SK-N-SH (cell line): ENCODE data around the gene BOD1. TPM values are rescaled to one million over a fixed set of nuclear protein-coding genes. Genes with fewer than 3 reads are reported as not detected.

Experiments used
- CTCF ChIA-PET: fragments of 300-600, 350-600 bp; formaldehyde crosslinking; extraction: SDS; loops from one replicate; lab custom pipeline; 2021; lab: Yijun Ruan, JAX
- POLR2A ChIA-PET: fragments of 350-600 bp; sonication (Branson Sonifier 250); formaldehyde crosslinking; extraction: SDS; loops from one replicate; lab custom pipeline; 2020; ENCODE audit warnings: antibody characterized with exemption, inconsistent platforms; lab: Yijun Ruan, JAX
- DNase-seq: peaks from one replicate; pipeline ENCODE4 v3.0.0; 2012
- H2AFZ ChIP-seq: fragments of 200-600 bp; sonication (generic); 2 replicates; pipeline ENCODE4 v1.8.1; 2016; ENCODE audit warnings: antibody characterized with exemption, mild to moderate bottlenecking, low read depth
- H3F3A ChIP-seq: fragments of 200-600 bp; sonication (generic); replicated peaks from 2 replicates; pipeline ENCODE3; 2016; ENCODE audit warnings: antibody characterized with exemption, mild to moderate bottlenecking; ENCODE audit not compliant: insufficient read depth
- H3K27ac ChIP-seq, 2 experiments: fragments of 200-500 bp in 1 of 2; fragments of 200-600 bp in 1 of 2; sonication (Bioruptor generic) in 1 of 2; sonication (generic), shearing (Covaris generic) in 1 of 2; 2 replicates each; pipeline versions ENCODE4 v1.5.1 to v1.6.1; 2014 to 2016; ENCODE audit warnings: low read depth in 2 of 2, inconsistent platforms in 1 of 2, low read length in 1 of 2, mild to moderate bottlenecking in 1 of 2, mixed read lengths in 1 of 2
- H3K27me3 ChIP-seq: fragments of 200-600 bp; sonication (generic), shearing (Covaris generic); 2 replicates; pipeline ENCODE4 v1.6.1; 2016; ENCODE audit warnings: mixed run types; ENCODE audit not compliant: insufficient read depth
- H3K36me3 ChIP-seq, 2 experiments: fragments of 200-500 bp in 1 of 2; fragments of 200-600 bp in 1 of 2; sonication (Bioruptor generic) in 1 of 2; sonication (generic) in 1 of 2; replicated peaks in 1 of 2; 2 replicates each; pipeline versions ENCODE3 to v1.5.1; 2014 to 2016; ENCODE audit warnings: low read length in 1 of 2, mild to moderate bottlenecking in 1 of 2; ENCODE audit not compliant: insufficient read depth in 2 of 2, control insufficient read depth in 1 of 2
- H3K4me1 ChIP-seq, 2 experiments: fragments of 200-500 bp in 1 of 2; fragments of 200-600 bp in 1 of 2; sonication (Bioruptor generic) in 1 of 2; sonication (generic), shearing (Covaris generic) in 1 of 2; 2 replicates each; pipeline versions ENCODE4 v1.5.1 to v1.6.1; 2014 to 2016; ENCODE audit warnings: low read depth in 1 of 2, low read length in 1 of 2, mixed run types in 1 of 2; ENCODE audit not compliant: insufficient read depth in 2 of 2, control insufficient read depth in 1 of 2
- H3K4me2 ChIP-seq: fragments of 200-600 bp; sonication (generic), shearing (Covaris generic); 2 replicates; pipeline ENCODE4 v1.6.1; 2017; ENCODE audit warnings: mixed run types
- H3K4me3 ChIP-seq, 2 experiments: fragments of 200-500 bp in 1 of 2; fragments of 200-600 bp in 1 of 2; sonication (Bioruptor generic) in 1 of 2; sonication (generic), shearing (Covaris generic) in 1 of 2; 2 replicates each; pipeline versions ENCODE4 v1.5.1 to v1.8.1; 2014 to 2016; ENCODE audit warnings: low read depth in 2 of 2, inconsistent platforms in 1 of 2, low read length in 1 of 2, mild to moderate bottlenecking in 1 of 2, mixed read lengths in 1 of 2, moderate library complexity in 1 of 2
- H3K79me2 ChIP-seq: fragments of 200-600 bp; sonication (generic); 2 replicates; pipeline ENCODE4 v1.8.1; 2017; ENCODE audit warnings: mild to moderate bottlenecking; ENCODE audit not compliant: insufficient read depth
- H3K9ac ChIP-seq: fragments of 200-600 bp; sonication (generic); 2 replicates; pipeline ENCODE4 v1.6.1; 2017; ENCODE audit warnings: mixed run types
- H3K9me2 ChIP-seq: fragments of 200-600 bp; sonication (generic); 2 replicates; pipeline ENCODE4 v1.6.1; 2017; ENCODE audit warnings: mixed run types
- H3K9me3 ChIP-seq: fragments of 200-600 bp; sonication (generic); 2 replicates; pipeline ENCODE4 v1.6.1; 2017; ENCODE audit warnings: mixed run types, mild to moderate bottlenecking, moderate library complexity
- H4K20me1 ChIP-seq: fragments of 200-600 bp; sonication (generic); 2 replicates; pipeline ENCODE4 v1.6.1; 2017; ENCODE audit warnings: mild to moderate bottlenecking, mixed run types; ENCODE audit not compliant: insufficient read depth
- CHD2 ChIP-seq: fragments of 150-350 bp; IDR thresholded peaks from 2 replicates; pipeline ENCODE4 v1.6.1; 2018; ENCODE audit warnings: low read length; ENCODE audit not compliant: partially characterized antibody
- EP300 ChIP-seq, 2 experiments: IDR thresholded peaks; 2 replicates each; pipeline versions ENCODE4 v1.4.0 to v1.6.1; 2012; ENCODE audit warnings: borderline replicate concordance in 1 of 2, low read depth in 1 of 2, low read length in 1 of 2
- EZH2phosphoT487 ChIP-seq: fragments of 200-600 bp; sonication (generic); IDR thresholded peaks from 2 replicates; pipeline ENCODE4 v1.6.1; 2017; ENCODE audit warnings: low read depth, mixed run types, mild to moderate bottlenecking, antibody characterized with exemption, moderate library complexity, borderline replicate concordance
- FOXJ3 ChIP-seq: sonication (generic); formaldehyde crosslinking; IDR thresholded peaks from 2 replicates; pipeline ENCODE4 v1.5.1; 2020; ENCODE audit warnings: mild to moderate bottlenecking, missing genetic modification reagents
- FOXM1 ChIP-seq: IDR thresholded peaks from 2 replicates; pipeline ENCODE4 v1.4.0; 2012; ENCODE audit warnings: low read depth, mild to moderate bottlenecking
- GATA2 ChIP-seq: sonication (generic); formaldehyde crosslinking; IDR thresholded peaks from 2 replicates; pipeline ENCODE4 v1.5.0; 2020; ENCODE audit warnings: mild to moderate bottlenecking, missing genetic modification reagents
- NFIC ChIP-seq: IDR thresholded peaks from 2 replicates; pipeline ENCODE4 v1.4.0; 2012; ENCODE audit warnings: borderline replicate concordance
- RAD21 ChIP-seq: IDR thresholded peaks from 2 replicates; pipeline ENCODE4 v1.6.1; 2012; ENCODE audit warnings: mild to moderate bottlenecking, low read length
- RFX5 ChIP-seq: IDR thresholded peaks from 2 replicates; pipeline ENCODE4 v1.6.1; 2012; ENCODE audit warnings: mild to moderate bottlenecking, improper control_type of control experiment, low read length
- RXRA ChIP-seq: IDR thresholded peaks from 2 replicates; pipeline ENCODE4 v1.4.0; 2012; ENCODE audit warnings: low read depth, mild to moderate bottlenecking, borderline replicate concordance
- SIN3A ChIP-seq: IDR thresholded peaks from 2 replicates; pipeline ENCODE4 v1.6.1; 2012; ENCODE audit warnings: low read depth, mild to moderate bottlenecking, low read length, moderate library complexity, borderline replicate concordance
- SMC3 ChIP-seq: IDR thresholded peaks from 2 replicates; pipeline ENCODE4 v1.6.1; 2012; ENCODE audit warnings: low read depth, low read length, improper control_type of control experiment
- TCF12 ChIP-seq: IDR thresholded peaks from 2 replicates; pipeline ENCODE4 v1.4.0; 2012
- YY1 ChIP-seq: IDR thresholded peaks from 2 replicates; pipeline ENCODE4 v1.4.0; 2012; ENCODE audit warnings: low read depth, mild to moderate bottlenecking
- WGBS: methylation state at CpG from one replicate; pipeline ENCODE4 v1.1.6; 2017; ENCODE audit warnings: low lambda C conversion rate; 5-methylcytosine and 5-hydroxymethylcytosine counted together
- polyA plus RNA-seq, 3 experiments: library from polyadenylated mRNA; depleted of rRNA; stranded (reverse); fragments of >200 nt; gene quantifications; 2 replicates each; pipeline ENCODE4 v1.2.3, GENCODE V29; 2012
- TF ChIP-seq, protein P1 (sequence below): IDR thresholded peaks from 2 replicates; pipeline ENCODE4 v1.4.0; 2012; ENCODE audit warnings: low read depth, borderline replicate concordance
- TF ChIP-seq, protein P2 (sequence below): fragments of 150-350 bp; IDR thresholded peaks from 2 replicates; pipeline ENCODE4 v1.6.1; 2016; ENCODE audit warnings: mild to moderate bottlenecking, low read depth, low read length
- TF ChIP-seq, protein P3 (sequence below): IDR thresholded peaks from 2 replicates; pipeline ENCODE4 v1.4.0; 2012; ENCODE audit warnings: low read depth

Gene BOD1
- polyA plus RNA-seq, 1 of the 3 experiments (the other 2 are of a cell fraction): 45.3 TPM

DNA sequence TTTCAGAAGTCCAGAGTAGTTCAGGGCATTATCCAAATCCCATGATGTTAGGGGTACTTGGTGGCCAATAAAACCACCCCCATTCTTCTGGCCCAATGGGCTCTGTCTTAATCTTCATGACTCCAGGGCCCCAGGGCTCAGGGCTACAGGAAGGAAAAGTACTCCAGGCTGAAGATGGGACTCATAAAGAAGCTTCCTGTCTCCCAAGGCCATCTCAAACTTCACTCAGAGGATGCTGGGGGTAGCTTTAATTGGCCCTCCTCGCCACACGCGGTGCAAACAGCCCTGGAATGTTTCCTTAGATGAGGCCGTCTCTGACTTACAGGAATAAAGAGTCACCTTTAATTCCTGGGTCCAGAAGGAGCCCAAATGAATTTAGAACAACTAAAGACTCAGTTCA lies 52.3 kb downstream of the BOD1 start:
- WGBS: 71% methylated on average over 4 of the region's 4 CpGs
- Histone ChIP-seq H2AFZ (no peak overlapping the region), H3K27me3 (peaks cover 13% of the 10 kb centered on the region; the same call in 1 of the 2 replicates), H3K79me2 (no peaks in the 10 kb centered on the region), H3F3A (no peaks in the 10 kb centered on the region), H3K4me2 (no peak overlapping the region), H3K9me3 (no peaks in the 10 kb centered on the region), H3K4me3 (no peak overlapping the region), H4K20me1 (no peaks in the 10 kb centered on the region), H3K4me1 (no peaks in the 10 kb centered on the region), H3K9me2 (no peaks in the 10 kb centered on the region), H3K36me3 (no peaks in the 10 kb centered on the region), H3K27ac (no peak overlapping the region), H3K9ac (no peak overlapping the region)
- TF ChIP-seq FOXJ3 (CRISPR knock-in tag) (no peak), NFIC (no peak), RFX5 (no peak), FOXM1 (no peak), EP300 (IDR thresholded peaks at IDR 0.05; ENCODE audit: borderline replicate concordance in 1 of 2, low read depth in 1 of 2, low read length in 1 of 2) (no peak), TCF12 (no peak), RXRA (no peak), EZH2phosphoT487 (no peak), YY1 (no peak), SIN3A (no peak)
- TF ChIP-seq, protein P1, sequence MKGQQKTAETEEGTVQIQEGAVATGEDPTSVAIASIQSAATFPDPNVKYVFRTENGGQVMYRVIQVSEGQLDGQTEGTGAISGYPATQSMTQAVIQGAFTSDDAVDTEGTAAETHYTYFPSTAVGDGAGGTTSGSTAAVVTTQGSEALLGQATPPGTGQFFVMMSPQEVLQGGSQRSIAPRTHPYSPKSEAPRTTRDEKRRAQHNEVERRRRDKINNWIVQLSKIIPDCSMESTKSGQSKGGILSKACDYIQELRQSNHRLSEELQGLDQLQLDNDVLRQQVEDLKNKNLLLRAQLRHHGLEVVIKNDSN: no peak
- TF ChIP-seq, protein P2, sequence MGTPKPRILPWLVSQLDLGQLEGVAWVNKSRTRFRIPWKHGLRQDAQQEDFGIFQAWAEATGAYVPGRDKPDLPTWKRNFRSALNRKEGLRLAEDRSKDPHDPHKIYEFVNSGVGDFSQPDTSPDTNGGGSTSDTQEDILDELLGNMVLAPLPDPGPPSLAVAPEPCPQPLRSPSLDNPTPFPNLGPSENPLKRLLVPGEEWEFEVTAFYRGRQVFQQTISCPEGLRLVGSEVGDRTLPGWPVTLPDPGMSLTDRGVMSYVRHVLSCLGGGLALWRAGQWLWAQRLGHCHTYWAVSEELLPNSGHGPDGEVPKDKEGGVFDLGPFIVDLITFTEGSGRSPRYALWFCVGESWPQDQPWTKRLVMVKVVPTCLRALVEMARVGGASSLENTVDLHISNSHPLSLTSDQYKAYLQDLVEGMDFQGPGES: no peak
- no peak for DNase-seq
- ChIA-PET POLR2A (no interaction called here), CTCF (interaction anchor here (0.6 to 3.7 kb wide), 3 partner anchors 9 to 270 kb away, joined by 3 to 12 read pairs (median 4); no protein-coding TSS in a partner anchor)

DNA sequence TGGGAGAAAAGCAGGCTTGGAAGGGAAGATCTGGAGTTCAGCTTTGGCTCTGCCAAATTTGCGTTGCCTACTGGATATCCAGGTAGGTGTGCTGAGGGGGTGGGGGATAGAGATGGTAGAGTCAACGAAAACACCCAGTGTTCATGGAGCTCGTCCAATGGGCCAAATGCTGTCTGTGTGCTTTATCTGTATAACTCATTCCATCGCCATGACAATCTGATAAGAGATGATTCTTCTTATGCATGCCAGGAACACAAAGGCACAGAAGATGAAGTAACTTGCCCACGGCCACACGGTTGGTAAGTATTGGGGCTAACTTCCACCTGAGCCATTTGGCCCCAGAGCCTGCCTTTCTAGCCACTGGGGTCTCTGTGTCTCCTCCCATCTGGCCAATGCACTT lies 53.2 kb downstream of the BOD1 start:
- WGBS: 11% methylated on average over 4 of the region's 6 CpGs
- H3K79me2 ChIP-seq: no peaks in the 10 kb centered on the region
- no peak overlapping the region for H3K4me3 ChIP-seq
- H3K4me1 ChIP-seq: no peaks in the 10 kb centered on the region
- TF ChIP-seq CHD2 (no peak), EP300 (IDR thresholded peaks at IDR 0.05; ENCODE audit: borderline replicate concordance in 1 of 2, low read depth in 1 of 2, low read length in 1 of 2) (no peak), GATA2 (no peak), SMC3 (no peak), RAD21 (no peak)
- TF ChIP-seq, protein P3, sequence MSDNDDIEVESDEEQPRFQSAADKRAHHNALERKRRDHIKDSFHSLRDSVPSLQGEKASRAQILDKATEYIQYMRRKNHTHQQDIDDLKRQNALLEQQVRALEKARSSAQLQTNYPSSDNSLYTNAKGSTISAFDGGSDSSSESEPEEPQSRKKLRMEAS: no peak
- TF ChIP-seq, protein P1: no peak
- H3K27ac ChIP-seq: no peak overlapping the region
- no peak overlapping the region for H2AFZ ChIP-seq
- CTCF ChIA-PET: interaction anchor here (3.7 kb wide), 1 partner anchor 10 kb away, joined by 12 read pairs; no protein-coding TSS in a partner anchor
- H4K20me1 ChIP-seq: no peaks in the 10 kb centered on the region
- H3K9me3 ChIP-seq: no peaks in the 10 kb centered on the region
- DNase-seq: no peak
- no peaks in the 10 kb centered on the region for H3F3A ChIP-seq
- H3K4me2 ChIP-seq: no peak overlapping the region
- peaks cover 13% of the 10 kb centered on the region; the same call in 1 of the 2 replicates for H3K27me3 ChIP-seq
- no peaks in the 10 kb centered on the region for H3K36me3 ChIP-seq
- no peaks in the 10 kb centered on the region for H3K9me2 ChIP-seq
- POLR2A ChIA-PET: no interaction called here
- no peak overlapping the region for H3K9ac ChIP-seq
